NCI-H82 treated with DMSO at 0.1 percent for 48 hours (cell line): ENCODE data around the gene TUT7.

Experiments
- DNase-seq: peaks from one replicate; lab custom pipeline; 2025; ENCODE audit not compliant: unreplicated experiment; lab: John Stamatoyannopoulos, UW

TUT7 gene

DNA sequence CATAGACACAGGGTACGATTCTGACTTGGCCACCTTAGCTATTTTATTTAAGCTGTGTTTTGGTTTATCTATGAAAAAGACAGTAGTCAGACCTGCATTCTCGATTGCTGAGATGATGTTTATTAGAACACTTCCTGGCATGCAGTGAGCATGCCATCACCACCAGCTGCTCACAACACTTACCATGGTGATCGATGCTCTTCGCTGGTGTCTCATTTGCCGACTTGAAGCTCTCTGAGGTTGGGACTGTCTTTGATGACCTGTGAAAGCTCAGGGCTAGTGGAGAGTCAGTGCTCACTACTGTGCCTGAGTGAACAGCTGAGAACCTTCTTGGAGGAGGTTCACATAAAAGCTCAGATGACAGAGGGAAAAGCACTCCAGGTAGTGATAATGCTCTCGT lies 90.3 kb downstream of the TUT7 start:
- no peak for DNase-seq

DNA sequence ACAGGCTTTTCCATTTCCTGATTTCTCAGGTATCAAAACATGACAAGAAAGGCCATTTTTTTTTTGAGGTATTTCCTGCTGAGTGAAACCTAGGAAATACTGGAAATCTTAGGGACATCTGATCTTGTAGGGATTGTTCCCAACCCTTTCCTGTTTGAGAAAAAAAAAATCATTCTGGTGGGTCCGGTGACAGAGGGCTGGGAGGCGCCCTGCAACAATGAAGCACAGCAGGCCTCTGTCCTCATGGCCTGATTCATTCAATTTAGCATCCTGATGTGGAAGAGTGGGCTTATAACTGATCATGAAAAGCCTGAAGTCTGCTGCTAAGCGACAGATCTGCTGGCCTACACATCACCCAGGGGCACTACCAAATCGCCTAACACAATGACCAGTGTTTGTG lies 91.7 kb downstream of the TUT7 start:
- no peak for DNase-seq

DNA sequence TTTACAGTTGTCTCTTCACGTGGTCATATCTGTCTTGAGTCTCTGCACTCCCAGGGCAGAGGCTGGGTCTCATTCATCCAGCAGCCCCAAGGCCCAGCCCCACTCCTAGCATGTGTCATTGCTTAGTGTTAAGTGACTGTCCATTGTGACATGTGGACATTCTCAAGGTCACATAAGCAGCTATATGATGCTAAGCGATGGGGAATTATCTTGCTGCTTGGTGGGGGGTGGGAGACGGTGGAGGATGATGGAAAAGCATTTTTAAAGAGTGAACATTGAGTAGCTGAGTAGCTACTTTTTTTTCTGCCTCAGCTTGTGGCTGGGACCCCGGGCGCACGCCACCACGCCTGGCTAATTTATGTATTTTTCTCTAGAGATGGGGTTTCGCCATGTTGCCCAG lies 94.7 kb downstream of the TUT7 start, which contains the start of gene C9orf153:
C9orf153 (minus strand) TSS at position 101 of the 400 bp plus-strand sequence. CDS start 30,054 bp downstream, outside the sequence.
- DNase-seq = no peak

DNA sequence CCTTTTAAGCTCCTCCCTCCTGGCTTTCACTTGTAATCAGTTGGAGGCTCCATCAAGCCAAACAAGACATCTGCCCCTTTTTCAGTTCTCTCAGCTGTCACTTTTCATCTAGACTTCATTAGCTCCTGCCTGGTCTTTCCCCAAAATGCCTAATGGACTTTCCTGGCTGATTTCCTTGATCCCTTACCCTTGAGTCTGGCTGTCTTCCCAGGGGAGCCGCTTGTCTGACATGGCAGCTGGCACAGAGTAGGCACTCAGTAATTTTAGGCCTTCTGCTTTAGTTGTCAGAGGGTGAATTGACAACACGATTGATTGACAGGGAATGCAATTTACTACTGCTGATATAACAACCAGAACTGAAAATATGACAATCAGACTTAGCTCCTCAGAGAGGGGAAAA lies 96.8 kb downstream of the TUT7 start:
- peak; percentile 85 for DNase-seq

DNA sequence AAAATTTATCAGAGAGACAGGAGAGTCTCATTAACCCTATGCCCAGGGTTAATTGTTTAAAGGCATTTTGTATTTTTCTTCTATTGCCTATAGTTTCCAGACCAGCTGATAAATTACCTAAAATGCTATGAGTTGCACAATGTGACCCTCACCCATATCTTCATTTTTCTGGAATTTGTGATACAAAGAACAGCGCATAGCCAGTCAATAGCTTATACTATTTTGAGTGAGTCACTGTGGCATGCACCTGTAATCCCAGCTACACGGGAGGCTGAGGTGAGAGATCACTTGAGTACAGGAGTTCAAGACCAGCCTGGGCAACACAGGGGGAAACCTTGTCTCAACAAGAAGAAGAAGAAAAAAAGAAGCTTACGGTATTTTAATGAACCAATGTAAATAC lies 97.6 kb downstream of the TUT7 start:
- no peak for DNase-seq

DNA sequence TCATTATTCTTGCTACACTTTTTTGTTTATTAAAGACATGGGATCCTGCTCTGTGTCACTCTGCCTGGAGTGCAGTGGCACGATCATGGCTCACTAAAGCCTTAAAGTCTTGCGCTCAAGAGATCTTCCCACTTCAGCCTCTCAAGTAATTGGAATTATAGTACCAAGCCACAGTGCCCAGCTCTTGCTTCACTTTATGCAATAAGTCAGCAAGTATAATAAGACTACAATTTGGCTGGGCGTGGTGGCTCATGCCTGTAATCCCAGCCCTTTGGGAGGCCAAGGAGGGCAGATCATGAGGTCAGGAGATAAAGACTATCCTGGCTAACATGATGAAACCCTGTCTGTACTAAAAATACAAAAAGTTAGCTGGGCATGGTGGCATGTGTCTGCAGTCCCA lies 100.6 kb downstream of the TUT7 start:
- DNase-seq = no peak

DNA sequence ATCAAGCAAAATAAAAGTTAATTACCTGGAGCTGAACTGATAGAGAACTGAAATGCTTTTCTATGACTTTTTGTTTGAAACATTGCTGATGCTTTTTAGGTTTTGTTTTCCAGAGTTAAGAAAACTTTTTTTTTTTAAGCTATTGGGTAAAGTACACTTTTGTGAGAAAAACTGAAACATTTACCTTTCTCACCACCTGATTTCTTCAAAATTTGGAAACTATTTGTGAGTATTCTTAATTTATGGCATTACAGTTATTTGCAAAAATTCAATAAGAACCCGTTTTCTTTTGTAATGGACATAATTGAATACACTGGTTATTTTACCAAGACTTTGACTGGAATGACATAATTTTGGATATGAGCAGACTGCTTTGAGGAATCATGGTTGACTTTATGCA lies 101.3 kb downstream of the TUT7 start:
- no peak for DNase-seq

DNA sequence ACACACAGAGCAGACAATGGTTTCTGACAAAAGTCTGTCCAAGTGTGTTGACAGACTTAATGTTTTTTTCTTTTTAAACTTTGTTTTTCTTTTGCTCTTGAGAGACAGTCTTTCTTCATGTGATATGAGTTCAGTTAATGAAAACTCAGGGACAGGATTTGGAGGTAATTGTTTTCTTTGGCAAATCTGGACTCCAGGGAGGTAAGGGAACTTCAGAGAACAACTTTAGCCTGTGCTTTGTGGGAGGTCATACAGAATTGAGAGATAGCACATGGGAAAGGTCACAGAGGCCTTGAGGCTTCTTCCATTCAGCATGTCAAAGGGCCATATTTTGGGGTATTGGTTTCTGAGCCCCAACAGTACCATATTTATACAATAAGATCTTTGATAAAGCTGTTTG lies 104.1 kb downstream of the TUT7 start:
- no peak for DNase-seq

DNA sequence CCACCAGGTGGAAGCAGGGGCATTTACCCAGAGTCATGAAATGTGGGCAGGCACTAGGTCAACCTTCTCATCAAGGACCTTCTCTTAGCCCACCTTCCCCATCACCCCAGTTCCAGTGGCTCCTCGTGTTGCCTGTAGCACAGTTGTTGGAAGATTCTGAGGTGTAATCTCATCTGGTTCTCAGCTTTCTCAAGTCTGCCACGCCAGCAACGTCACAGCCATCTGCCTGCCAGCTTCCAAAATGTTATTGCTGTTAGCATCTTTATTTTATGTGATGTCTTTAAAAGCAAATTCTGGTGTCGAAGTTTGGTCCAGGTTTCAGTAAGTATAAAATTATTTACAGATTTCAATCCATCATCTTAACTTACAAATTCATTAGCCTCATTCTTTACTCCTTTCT lies 105.5 kb downstream of the TUT7 start:
- no peak for DNase-seq

DNA sequence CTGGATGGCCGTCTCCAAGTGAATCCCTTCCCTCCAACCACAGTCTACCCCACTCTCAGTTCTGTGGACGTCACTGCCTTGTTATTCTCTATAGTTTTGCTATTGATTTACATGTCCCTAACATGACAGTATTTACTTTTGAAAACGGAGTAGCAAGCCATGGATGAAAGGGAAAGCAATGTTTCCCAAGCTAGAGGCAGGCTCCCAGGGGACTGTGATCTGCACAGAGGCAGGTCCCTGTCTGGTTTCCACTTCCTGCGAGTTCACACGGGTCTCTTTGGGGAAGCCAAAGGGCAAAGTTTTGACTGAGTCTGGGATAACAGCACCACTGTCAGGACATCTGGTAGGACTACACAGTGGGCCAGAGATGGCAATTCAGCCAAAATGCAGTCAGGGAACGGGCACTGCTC lies 107.5 kb downstream of the TUT7 start:
- no peak for DNase-seq

DNA sequence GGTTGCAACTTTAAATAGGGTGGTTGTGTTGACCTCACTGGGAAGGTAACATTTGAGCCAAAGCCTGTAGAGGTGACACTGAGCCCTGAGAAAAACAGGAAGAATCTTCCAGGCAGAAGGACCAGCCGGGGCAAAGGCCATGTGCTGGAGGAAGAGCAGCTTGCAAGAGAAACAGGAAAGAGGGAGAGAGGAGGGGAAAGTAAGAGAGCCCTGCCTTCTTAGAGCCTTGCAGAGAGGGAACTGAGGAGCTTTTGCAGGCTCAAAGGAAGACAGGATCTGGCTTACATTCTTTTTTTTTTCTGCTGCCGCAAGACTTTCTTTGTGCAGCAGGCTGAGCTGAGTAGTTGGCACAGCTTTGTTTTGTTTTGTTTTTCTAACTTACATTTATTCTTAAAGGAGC lies 112.1 kb downstream of the TUT7 start:
- DNase-seq = no peak

DNA sequence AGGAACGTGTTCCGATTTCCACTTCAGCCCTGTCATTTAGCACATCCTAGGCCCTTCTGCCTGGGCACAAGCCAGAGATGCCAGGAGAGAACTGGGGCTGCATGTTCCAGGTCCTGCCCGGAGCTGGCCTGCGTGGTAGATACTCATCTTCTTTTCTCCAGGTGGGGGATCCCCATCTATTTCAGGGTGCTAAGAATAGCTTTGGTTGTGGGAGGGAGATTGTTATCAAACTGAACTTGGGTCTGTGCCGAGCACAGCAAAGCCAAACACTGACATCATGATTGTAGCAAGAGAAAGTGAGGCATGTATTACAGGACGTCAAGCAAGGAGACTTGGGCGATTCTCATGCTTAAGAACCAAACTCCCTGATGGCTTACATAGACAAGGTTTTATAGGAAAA lies 113.0 kb downstream of the TUT7 start:
- DNase-seq = no peak

DNA sequence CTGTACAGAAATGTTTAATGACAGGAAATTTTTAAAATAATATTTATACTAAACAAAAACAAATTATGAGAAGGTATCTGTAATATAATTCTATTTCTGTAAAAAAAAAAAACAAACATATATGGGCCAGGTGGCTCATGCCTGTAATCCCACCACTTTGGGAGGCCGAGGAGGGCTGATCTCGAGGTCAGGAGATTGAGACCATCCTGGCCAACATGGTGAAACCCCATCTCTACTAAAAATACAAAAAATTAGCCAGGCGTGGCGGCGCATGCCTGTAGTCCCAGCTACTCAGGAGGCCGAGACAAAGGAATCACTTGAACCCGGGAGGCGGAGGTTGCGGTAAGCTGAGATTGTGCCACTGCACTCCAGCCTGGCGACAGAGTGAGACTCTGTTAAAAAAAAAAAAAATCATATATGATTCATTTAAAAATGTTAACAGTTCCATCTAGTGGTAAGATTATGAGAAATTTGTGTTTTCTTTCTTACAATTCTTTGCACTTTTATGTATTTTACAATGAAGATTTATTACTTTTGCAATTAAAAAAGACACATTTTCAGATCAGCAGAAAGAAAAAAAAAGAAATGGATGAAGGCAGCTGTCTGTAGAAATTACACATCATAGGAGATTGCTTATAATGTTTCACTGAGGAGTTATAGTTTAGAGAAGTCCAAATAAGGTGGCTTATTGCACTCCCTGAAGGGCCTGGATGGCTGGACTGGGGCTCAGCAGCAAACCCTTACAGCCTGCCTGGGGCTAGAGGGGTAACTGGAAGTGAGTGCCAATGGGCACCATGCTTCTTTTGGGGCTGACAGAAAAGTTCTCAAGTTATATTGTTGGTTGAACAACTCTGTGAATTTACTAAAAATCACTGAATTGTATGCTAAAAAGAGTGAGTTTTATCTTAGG lies 115.1 kb downstream of the TUT7 start:
- DNase-seq = no peak
